ENCODE measurements around the gene NELL1. TPM values are rescaled to one million over a fixed set of nuclear protein-coding genes. Genes with fewer than 3 reads are reported as not detected.

The NELL1 gene
- total RNA-seq, 6 experiments from 2014 or later = not detected

GRCh38 chr11:20790622-20791021 lies 121.2 kb downstream of the NELL1 start:
- intact Hi-C loops (cut with DNase I) = no loop called here
- TF ChIP-seq CTCF (IDR thresholded peaks at IDR 0.05) (no peak), POLR2A (IDR thresholded peaks at IDR 0.05) (no peak)
- peak in 1 of 4 donors; percentile 44 for ATAC-seq
- no peaks in the 10 kb centered on the region for H3K9me3 ChIP-seq
- H3K4me1 ChIP-seq = no peaks in the 10 kb centered on the region
- WGBS (ENCODE audit: insufficient coverage, low coverage, low lambda C conversion rate, missing lambda C conversion rate) = 63% methylated on average over 3 of the region's 7 CpGs
- no peak overlapping the region for H3K4me3 ChIP-seq
- no peaks in the 10 kb centered on the region for H3K27me3 ChIP-seq
- H3K36me3 ChIP-seq = no peaks in the 10 kb centered on the region
- DNase-seq = no peak
- no peak overlapping the region for H3K27ac ChIP-seq

DNA sequence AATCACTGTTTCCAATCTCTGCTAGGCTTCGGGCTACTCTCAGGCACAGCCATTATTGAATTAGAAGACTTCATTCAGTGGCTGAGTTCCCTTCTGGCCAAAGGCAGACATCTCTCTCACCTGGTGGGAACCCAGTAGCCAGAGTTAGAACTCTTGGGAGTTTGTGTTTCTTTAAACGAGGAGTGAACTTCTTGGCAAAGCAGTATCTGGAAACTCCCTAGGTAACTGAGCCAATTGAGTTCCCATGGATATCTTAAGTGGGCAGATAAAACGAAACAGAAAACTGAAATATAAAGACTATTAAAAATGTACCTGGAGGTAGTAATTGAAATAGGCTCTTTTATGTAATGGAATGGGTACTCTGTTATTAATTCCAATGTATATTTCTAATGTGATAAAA lies 125.6 kb downstream of the NELL1 start:
- TF ChIP-seq POLR2A (IDR thresholded peaks at IDR 0.05) = no peak
- no peaks in the 10 kb centered on the region for H3K9me3 ChIP-seq
- no peaks in the 10 kb centered on the region for H3K36me3 ChIP-seq
- intact Hi-C loops (cut with DNase I) = no loop called here
- no peaks in the 10 kb centered on the region for H3K27me3 ChIP-seq
- no peak overlapping the region for H3K4me3 ChIP-seq
- no peaks in the 10 kb centered on the region for H3K4me1 ChIP-seq
- ATAC-seq (no peak), DNase-seq (no peak)
- H3K27ac ChIP-seq = no peak overlapping the region
- 38% methylated on average over 3 of the region's 3 CpGs for WGBS (ENCODE audit: insufficient coverage, low coverage, low lambda C conversion rate, missing lambda C conversion rate)

- ATAC-seq (no peak), DNase-seq (no peak)
- Histone ChIP-seq H3K27me3 (no peaks in the 10 kb centered on the region), H3K4me3 (no peak overlapping the region), H3K4me1 (no peaks in the 10 kb centered on the region), H3K36me3 (no peaks in the 10 kb centered on the region), H3K27ac (no peak overlapping the region), H3K9me3 (no peaks in the 10 kb centered on the region)
- 0% methylated on average over 1 of the region's 1 CpG for WGBS (ENCODE audit: insufficient coverage, low coverage, low lambda C conversion rate, missing lambda C conversion rate)
- intact Hi-C loops (cut with DNase I) = no loop called here
- TF ChIP-seq POLR2A (IDR thresholded peaks at IDR 0.05) = no peak
- no peak for TF ChIP-seq CTCF (IDR thresholded peaks at IDR 0.05)
Observed at GRCh38 chr11:20808328-20808727, 138.9 kb downstream of the NELL1 start.

DNA sequence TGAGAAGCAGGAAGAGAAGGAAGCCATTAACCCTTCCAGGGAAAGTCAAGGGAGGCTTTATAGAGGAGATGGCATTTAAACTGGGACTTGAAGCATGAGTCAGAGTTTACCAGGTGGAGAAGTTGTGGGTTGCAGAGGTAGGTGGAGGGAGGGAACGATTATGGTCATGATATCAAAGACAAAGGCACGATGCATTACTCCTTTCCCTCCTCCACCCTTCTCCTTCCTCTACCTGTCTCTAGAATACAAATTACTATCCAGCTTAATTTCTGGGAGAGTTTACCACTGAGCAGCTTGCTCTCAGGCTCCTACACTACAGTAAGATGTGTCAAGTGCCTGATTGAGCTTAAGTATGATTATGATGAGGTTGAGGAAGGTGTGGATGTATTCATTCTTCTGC lies 151.7 kb downstream of the NELL1 start:
- H3K4me3 ChIP-seq = no peak overlapping the region
- no peaks in the 10 kb centered on the region for H3K27me3 ChIP-seq
- no peaks in the 10 kb centered on the region for H3K9me3 ChIP-seq
- no peak for TF ChIP-seq CTCF (IDR thresholded peaks at IDR 0.05)
- TF ChIP-seq POLR2A (IDR thresholded peaks at IDR 0.05) = no peak
- no peaks in the 10 kb centered on the region for H3K36me3 ChIP-seq
- no peak for DNase-seq
- intact Hi-C loops (cut with DNase I) = no loop called here
- no peaks in the 10 kb centered on the region for H3K4me1 ChIP-seq
- 42% methylated on average over 2 of the region's 2 CpGs for WGBS (ENCODE audit: insufficient coverage, low coverage, low lambda C conversion rate, missing lambda C conversion rate)
- no peak for ATAC-seq
- no peak overlapping the region for H3K27ac ChIP-seq

GRCh38 chr11:20821470-20821869 lies 152.1 kb downstream of the NELL1 start:
- intact Hi-C loops (cut with DNase I) = no loop called here
- H3K36me3 ChIP-seq = no peaks in the 10 kb centered on the region
- DNase-seq (no peak), ATAC-seq (no peak)
- no peaks in the 10 kb centered on the region for H3K4me1 ChIP-seq
- H3K27ac ChIP-seq = no peak overlapping the region
- H3K9me3 ChIP-seq = no peaks in the 10 kb centered on the region
- no peak for TF ChIP-seq POLR2A (IDR thresholded peaks at IDR 0.05)
- no peak for TF ChIP-seq CTCF (IDR thresholded peaks at IDR 0.05)
- no peaks in the 10 kb centered on the region for H3K27me3 ChIP-seq
- H3K4me3 ChIP-seq = no peak overlapping the region
